HG03432 (cell line): ENCODE results near the gene CNR1.
"Not testable (repeated sequence)": the region's sequence is repeated elsewhere in the genome, so short reads cannot be mapped to it uniquely, and the experiment has no call there.

ENCODE experiments used
- ATAC-seq: cut with Tn5 transposase; IDR thresholded peaks from one replicate; pipeline ENCODE4 v1.9.1; 2021; ENCODE audit warnings: mild to moderate bottlenecking, moderate library complexity; ENCODE audit not compliant: unreplicated experiment

Gene CNR1

DNA sequence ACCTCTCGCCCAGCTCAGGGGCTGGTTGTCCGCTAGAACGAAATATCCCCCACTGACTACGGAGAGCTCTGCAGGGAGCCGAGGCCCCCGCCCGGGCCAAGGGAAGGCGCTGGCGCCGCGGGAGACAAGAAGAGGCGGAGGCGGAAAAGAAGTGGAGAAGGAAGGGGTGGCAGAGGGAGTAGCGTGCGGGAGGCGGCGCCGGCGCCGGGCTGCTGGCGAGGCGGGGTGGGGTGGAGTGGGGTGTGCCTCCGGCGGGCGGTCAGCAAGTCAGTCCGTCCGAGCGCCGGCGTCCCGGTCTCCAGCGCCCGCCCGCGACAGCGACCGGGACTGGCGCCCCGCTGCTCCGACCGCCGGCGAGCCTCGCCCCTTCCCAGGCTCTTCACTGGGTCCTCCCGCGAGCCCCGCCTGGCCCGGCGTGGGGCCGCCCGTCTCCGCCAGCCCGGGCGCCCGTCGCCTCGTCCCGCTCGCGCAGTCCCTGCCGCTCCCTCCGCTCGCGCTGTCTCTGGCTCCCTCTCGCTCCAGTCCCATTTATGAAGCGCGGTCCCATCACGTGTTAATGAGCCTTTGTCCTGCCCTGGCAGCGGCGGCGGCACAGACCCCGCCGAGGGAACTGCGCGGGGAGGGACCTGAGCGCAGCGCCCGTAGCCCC, at the start of gene CNR1:
CNR1 (minus strand) TSS at position 504 of the 649 bp plus-strand sequence. CDS start 21,073 bp downstream, outside the sequence.
- ATAC-seq, result peak; percentile 56

- ATAC-seq, result no peak
These were observed 45.3 kb upstream of the CNR1 start for GRCh38 chr6:88211446-88211845.

GRCh38 chr6:88209301-88209700, 43.2 kb upstream of the CNR1 start:
- no peak for ATAC-seq

- no peak for ATAC-seq
These were observed 42.6 kb upstream of the CNR1 start for GRCh38 chr6:88208726-88209125.

DNA sequence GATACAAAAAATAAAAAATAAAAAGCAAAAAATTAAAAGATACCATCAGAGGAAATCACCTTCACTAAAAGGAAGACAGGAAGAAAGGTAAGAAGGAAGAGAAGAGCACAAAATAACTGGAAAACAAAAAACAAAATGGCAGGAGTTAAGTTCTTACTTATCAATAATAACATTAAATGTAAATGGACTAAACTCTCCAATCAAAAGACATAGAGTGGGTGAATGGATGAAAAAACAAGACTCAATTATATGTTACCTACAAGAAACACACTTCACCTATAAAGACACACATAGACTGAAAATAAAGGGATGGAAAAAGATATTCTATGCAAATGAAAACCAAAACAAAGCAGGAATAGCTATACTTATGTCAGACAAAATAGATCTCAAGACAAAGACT, 35.6 kb upstream of the CNR1 start:
- ATAC-seq, result not testable (repeated sequence)

GRCh38 chr6:88184921-88185320, 18.8 kb upstream of the CNR1 start:
- no peak for ATAC-seq

DNA sequence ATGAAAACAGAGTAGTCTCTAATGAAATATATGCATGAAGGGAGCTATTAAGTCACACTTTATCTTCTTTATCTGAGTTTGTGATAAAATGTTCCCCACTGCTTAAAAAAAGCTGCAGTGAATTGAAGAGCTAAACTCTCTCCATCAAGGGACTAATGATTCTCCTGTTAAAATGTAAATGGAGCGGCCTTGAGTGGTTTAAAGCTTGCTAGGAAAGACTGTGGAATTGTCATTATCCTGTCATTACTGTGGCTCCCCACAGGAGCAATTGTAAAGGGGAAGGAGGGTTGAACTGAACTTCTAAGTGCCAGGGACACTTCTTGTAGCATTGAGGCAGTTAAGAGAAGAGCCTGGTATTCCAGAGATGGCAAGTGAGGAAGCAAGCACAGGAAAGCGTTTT, 17.3 kb upstream of the CNR1 start:
- ATAC-seq, result no peak

DNA sequence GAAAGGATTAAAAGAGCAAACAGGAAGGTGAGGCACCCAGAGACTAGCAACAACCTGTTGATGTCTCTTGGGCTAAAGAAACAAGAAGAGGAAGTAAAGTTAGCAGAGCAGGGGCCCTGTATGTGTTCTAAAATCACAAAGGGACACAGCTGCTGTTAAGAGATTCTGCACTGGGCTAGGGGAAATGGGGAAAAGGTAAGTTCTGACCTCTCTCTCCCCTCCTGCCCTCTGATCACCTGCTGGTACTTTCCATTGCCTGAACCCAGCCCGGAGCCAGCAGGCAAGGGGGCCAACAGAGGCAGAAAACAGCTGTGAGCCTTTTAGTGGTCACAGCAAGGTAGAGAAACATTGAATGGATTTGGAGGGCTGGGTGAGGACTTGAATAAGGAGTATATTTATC, 13.5 kb upstream of the CNR1 start:
- ATAC-seq, result peak; percentile 69

- peak; percentile 77 for ATAC-seq
These were observed 11.9 kb upstream of the CNR1 start for GRCh38 chr6:88177961-88178464.

- no peak for ATAC-seq
These were observed 8.8 kb upstream of the CNR1 start for GRCh38 chr6:88174906-88175305.

DNA sequence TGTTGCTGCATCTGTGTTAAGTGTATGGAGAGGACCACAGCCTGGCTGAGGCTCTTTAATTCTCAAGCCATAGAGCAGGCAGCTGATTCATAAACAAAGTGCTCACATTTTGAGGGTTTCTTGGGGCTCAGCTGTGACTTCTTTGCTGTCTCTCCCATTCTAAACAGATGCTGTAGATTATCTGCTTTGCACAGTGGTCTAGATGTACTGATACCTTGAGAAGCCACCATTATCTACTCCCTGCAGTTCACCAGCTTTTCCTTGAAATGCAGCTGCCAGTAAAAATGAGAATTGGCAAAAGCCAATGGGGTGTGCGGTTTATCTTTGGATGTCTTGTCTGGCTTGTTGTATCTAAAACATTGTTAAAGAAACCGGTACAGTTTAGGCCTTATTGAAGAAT, 5.2 kb upstream of the CNR1 start:
- no peak for ATAC-seq

- no peak for ATAC-seq
These were observed 2.2 kb upstream of the CNR1 start for GRCh38 chr6:88168362-88168761.

GRCh38 chr6:88167352-88167937, 1.3 kb upstream of the CNR1 start:
- peak; percentile 9 for ATAC-seq

GRCh38 chr6:88166493-88167351, 575 bp upstream of the CNR1 start:
- ATAC-seq, result peak; percentile 49

GRCh38 chr6:88165087-88165843, 882 bp downstream of the CNR1 start:
- ATAC-seq, result no peak

DNA sequence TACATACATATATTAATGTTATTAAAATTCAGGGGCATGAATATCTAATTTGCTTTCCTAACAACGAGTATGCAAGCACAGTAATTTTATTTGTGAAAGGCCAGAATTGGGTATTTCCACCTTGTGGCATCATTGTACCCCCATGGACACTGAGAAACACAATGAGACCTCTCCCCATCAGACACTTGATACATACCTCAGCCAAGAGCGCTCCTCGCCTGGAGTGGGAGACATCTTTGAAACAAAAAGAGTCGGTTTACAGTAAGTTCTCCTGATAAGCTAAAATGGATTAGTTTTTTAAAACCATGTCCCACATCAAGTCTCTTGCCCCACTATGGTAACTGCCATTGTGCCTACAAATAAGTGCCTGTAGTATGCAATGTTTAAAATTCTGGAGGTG, 2.1 kb downstream of the CNR1 start:
- ATAC-seq, result no peak

- ATAC-seq, result no peak
These were observed 2.5 kb downstream of the CNR1 start for GRCh38 chr6:88163616-88164015.

DNA sequence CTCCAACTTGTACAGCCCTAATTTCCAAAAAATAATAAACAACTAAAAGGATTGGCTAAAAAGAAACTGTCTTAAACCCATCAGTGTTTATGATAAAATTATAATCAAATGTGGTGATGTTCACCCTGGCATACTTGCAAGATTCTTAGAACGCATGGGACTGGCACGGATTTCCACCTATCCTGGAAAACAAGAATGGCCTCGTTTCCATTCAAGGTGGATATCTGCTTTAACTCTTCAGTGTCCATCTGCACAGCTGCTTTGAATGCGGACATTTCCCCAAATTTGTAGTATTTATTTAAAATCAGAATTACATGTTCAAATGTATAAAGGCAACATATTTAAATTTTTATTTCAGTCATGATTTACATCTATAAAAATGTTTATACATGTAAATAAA, 4.2 kb downstream of the CNR1 start:
- no peak for ATAC-seq

- no peak for ATAC-seq
These were observed 9.0 kb downstream of the CNR1 start for GRCh38 chr6:88157106-88157505.

GRCh38 chr6:88145298-88145963, 20.7 kb downstream of the CNR1 start:
- ATAC-seq, result no peak
